ENCODE data around the gene KLF3.

DNA sequence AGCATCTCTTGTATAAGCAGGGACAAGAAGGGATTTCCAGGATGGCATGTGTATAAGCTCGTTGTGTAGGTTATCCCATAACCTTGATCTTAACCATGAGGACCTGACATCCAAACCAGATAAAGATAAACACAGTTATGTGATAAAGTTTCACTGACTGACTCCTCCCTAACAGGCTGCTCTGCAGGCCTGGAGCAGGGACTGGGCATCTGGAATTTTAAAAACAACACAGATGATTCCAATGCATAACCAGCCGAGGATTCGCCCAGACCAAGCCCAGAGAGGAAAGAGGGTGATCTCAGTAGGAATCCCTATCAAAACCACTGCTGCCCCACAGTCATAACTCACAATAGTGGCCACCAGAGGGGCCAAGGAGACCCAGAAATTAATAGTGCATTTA, 22.7 kb downstream of the KLF3 start:
- TF ChIP-seq BHLHE40 (IDR thresholded peaks at IDR 0.05; ENCODE audit: borderline replicate concordance) = no peak
- no peak for TF ChIP-seq FOXA1 (IDR thresholded peaks at IDR 0.05)
- no peak for TF ChIP-seq ELF4 (IDR thresholded peaks at IDR 0.05)
- TF ChIP-seq FOXM1 (IDR thresholded peaks at IDR 0.05; ENCODE audit: borderline replicate concordance) = no peak
- no peak for TF ChIP-seq SUZ12 (IDR thresholded peaks at IDR 0.05)
- TF ChIP-seq FOXK2 (IDR thresholded peaks at IDR 0.05) = no peak
- TF ChIP-seq, protein P1, sequence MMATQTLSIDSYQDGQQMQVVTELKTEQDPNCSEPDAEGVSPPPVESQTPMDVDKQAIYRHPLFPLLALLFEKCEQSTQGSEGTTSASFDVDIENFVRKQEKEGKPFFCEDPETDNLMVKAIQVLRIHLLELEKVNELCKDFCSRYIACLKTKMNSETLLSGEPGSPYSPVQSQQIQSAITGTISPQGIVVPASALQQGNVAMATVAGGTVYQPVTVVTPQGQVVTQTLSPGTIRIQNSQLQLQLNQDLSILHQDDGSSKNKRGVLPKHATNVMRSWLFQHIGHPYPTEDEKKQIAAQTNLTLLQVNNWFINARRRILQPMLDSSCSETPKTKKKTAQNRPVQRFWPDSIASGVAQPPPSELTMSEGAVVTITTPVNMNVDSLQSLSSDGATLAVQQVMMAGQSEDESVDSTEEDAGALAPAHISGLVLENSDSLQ (IDR thresholded peaks at IDR 0.05) = no peak
- no peak for TF ChIP-seq TARDBP (IDR thresholded peaks at IDR 0.05)
- no peak for TF ChIP-seq L3MBTL2 (conservative IDR thresholded peaks at IDR 0.05)
- TF ChIP-seq SP1 (IDR thresholded peaks at IDR 0.05) = no peak
- no peak for TF ChIP-seq ARNT (IDR thresholded peaks at IDR 0.05)
- TF ChIP-seq NFRKB (IDR thresholded peaks at IDR 0.05) = no peak

Measured in HEK293T (cell line).